C4-2B (cell line): ENCODE results near the gene RPTOR.

Source experiments
- CTCF ChIP-seq: fragments of 450-650 bp; conservative IDR thresholded peaks from 2 replicates; pipeline ENCODE4 v1.5.1; 2017; ENCODE audit warnings: mild to moderate bottlenecking
- ZFX ChIP-seq: fragments of 450-650 bp; IDR thresholded peaks from 2 replicates; pipeline ENCODE4 v1.6.1; 2017

- TF ChIP-seq CTCF (no peak), ZFX (no peak)
Observed at GRCh38 chr17:80938556-80938955, 393.9 kb downstream of the RPTOR start.
